Activated naive CD8-positive, alpha-beta T cell (primary cell): ENCODE measurements around the gene FUT4.
"Not testable (repeated sequence)": the region's sequence is repeated elsewhere in the genome, so short reads cannot be mapped to it uniquely, and the experiment has no call there.

Experiments used
- H3K27ac Mint-ChIP-seq: one replicate; pipeline ENCODE4 v1.8.0; 2021; ENCODE audit warnings: mixed read lengths
- H3K27me3 Mint-ChIP-seq: one replicate; pipeline ENCODE4 v1.8.0; 2021; ENCODE audit warnings: mixed read lengths
- H3K36me3 Mint-ChIP-seq: one replicate; pipeline ENCODE4 v1.8.0; 2021; ENCODE audit warnings: mixed read lengths
- H3K4me1 Mint-ChIP-seq: one replicate; pipeline ENCODE4 v1.8.0; 2021; ENCODE audit warnings: low read depth, mixed read lengths
- H3K4me3 Mint-ChIP-seq: one replicate; pipeline ENCODE4 v1.8.0; 2021; ENCODE audit warnings: mild to moderate bottlenecking, mixed read lengths
- H3K9me3 Mint-ChIP-seq: one replicate; pipeline ENCODE4 v1.8.0; 2021; ENCODE audit warnings: low read depth, mixed read lengths

The FUT4 gene

DNA sequence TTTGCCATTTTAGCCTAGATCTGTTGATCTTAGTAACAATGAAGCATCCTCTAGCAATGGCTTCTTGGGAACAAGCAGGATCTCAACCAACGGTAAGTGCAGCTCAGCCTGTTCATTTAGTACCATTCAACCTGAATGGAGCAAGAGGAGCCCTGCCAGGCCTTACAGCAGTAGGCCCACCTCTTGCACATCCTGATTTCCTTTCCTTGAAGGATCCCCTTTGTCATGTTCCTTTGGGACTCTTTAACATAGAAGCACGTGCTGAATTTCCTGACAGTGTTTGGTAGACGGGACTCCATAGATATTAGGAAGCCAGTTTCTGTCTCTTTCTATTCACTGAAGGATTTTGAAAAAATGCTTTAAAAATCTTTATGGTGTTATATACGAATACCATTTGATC, 25.0 kb downstream of the FUT4 start:
- Mint-ChIP-seq H3K4me1 (no peaks in the 10 kb centered on the region), H3K27ac (no peak overlapping the region), H3K36me3 (peaks cover 3% of the 10 kb centered on the region), H3K9me3 (no peaks in the 10 kb centered on the region), H3K27me3 (peaks cover 2% of the 10 kb centered on the region), H3K4me3 (no peak overlapping the region)

- not testable (repeated sequence) for H3K4me3 Mint-ChIP-seq, H3K9me3 Mint-ChIP-seq, H3K27ac Mint-ChIP-seq, H3K27me3 Mint-ChIP-seq, H3K4me1 Mint-ChIP-seq, H3K36me3 Mint-ChIP-seq
Measured at GRCh38 chr11:94572975-94573374, 29.3 kb downstream of the FUT4 start.

- Mint-ChIP-seq H3K4me3 (no peak overlapping the region), H3K9me3 (no peaks in the 10 kb centered on the region), H3K27me3 (peaks cover 2% of the 10 kb centered on the region), H3K4me1 (no peaks in the 10 kb centered on the region), H3K27ac (no peak overlapping the region), H3K36me3 (peaks cover 3% of the 10 kb centered on the region)
Measured at GRCh38 chr11:94574193-94574961, 30.7 kb downstream of the FUT4 start.

GRCh38 chr11:94576306-94576705, 32.6 kb downstream of the FUT4 start:
- peaks cover 3% of the 10 kb centered on the region for H3K36me3 Mint-ChIP-seq
- H3K4me1 Mint-ChIP-seq, result no peaks in the 10 kb centered on the region
- H3K9me3 Mint-ChIP-seq, result no peaks in the 10 kb centered on the region

DNA sequence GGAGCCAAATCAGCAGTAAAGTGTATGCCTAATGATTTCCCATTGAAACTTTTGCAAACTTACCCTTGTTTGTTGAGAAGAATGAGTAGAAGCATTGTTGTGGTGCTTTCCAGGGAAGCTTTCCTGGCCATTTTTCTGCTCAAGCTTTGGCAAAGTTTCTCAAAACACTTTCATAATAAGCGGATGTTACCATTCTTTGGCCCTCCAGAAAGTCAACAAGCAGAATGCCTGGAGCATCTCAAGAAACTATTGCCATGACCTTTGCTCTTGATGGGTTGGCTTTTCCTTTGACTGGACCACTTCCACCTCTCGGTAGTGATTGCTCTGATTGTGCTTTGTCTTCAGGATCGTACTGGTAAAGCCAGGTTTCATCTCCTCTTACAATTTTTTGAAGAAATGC, 34.1 kb downstream of the FUT4 start:
- peaks cover 2% of the 10 kb centered on the region for H3K27me3 Mint-ChIP-seq
- peaks cover 2% of the 10 kb centered on the region for H3K4me1 Mint-ChIP-seq
- peaks cover 2% of the 10 kb centered on the region for H3K36me3 Mint-ChIP-seq
- H3K9me3 Mint-ChIP-seq, result no peaks in the 10 kb centered on the region
- no peak overlapping the region for H3K4me3 Mint-ChIP-seq
- H3K27ac Mint-ChIP-seq, result no peak overlapping the region

More at GRCh38 chr11:94576306-94576705, 32.6 kb downstream of the FUT4 start:
- Mint-ChIP-seq H3K27me3 (peaks cover 2% of the 10 kb centered on the region), H3K4me3 (no peak overlapping the region), H3K27ac (no peak overlapping the region)

DNA sequence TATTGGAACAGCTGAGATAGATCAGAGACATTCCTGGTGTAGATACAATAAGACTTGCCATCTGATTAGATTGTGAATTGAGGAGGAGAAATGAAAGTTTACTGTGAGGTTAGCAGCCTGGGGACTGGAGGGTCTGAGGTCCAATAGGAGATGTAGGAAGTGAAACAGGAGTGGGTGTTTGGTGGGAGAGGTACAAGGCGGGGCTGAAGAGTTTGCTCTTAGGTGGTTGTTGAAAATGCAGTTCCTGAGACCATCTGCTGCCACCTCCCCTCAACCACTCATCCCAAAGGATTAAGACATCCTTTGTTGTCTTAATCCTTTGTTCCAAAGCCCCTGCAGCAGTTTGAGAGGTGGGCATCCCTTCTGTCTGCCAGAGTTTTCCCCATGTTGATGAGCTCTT, 38.2 kb downstream of the FUT4 start:
- Mint-ChIP-seq H3K36me3 (no peaks in the 10 kb centered on the region), H3K9me3 (no peaks in the 10 kb centered on the region)

GRCh38 chr11:94583213-94583865, 39.6 kb downstream of the FUT4 start:
- Mint-ChIP-seq H3K36me3 (no peaks in the 10 kb centered on the region), H3K4me3 (no peak overlapping the region), H3K27me3 (no peaks in the 10 kb centered on the region), H3K27ac (no peak overlapping the region), H3K9me3 (no peaks in the 10 kb centered on the region), H3K4me1 (peaks cover 2% of the 10 kb centered on the region)

More for the DNA sequence above, 38.2 kb downstream of the FUT4 start:
- no peak overlapping the region for H3K4me3 Mint-ChIP-seq
- no peak overlapping the region for H3K27ac Mint-ChIP-seq
- peaks cover 2% of the 10 kb centered on the region for H3K4me1 Mint-ChIP-seq
- no peaks in the 10 kb centered on the region for H3K27me3 Mint-ChIP-seq

DNA sequence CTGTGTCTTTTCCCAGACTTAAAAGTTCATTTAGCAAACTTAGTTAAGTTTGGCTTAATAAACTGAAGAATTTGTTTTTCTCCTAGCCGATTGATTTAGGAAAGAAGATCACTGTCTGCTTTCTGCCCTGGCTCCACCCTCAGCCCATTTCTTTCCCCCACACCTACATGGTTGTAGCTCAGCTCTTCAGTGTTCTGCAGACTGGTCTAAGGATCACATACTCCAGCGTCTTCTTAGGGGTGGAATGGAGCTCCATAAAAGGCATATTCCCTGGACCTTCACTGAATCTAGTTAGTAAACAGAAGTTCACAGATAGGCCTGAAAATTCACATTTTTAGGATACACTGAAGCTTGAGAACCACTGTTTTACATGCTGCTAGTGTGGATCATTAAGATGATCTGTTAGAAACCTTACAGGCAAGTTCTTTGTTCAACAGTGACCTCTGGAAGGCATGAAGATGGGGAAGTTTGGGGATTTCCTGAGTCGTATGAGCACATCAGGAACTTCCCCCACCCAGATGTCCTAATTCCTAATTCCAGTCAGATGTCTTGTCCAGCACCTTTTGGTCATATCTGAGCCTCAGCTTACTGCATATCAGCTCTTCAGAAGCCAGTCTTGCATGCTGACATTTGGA, 40.3 kb downstream of the FUT4 start:
- H3K4me3 Mint-ChIP-seq, result no peak overlapping the region
- H3K36me3 Mint-ChIP-seq, result no peaks in the 10 kb centered on the region
- H3K4me1 Mint-ChIP-seq, result peaks cover 2% of the 10 kb centered on the region
- no peak overlapping the region for H3K27ac Mint-ChIP-seq
- no peaks in the 10 kb centered on the region for H3K27me3 Mint-ChIP-seq
- H3K9me3 Mint-ChIP-seq, result no peaks in the 10 kb centered on the region

DNA sequence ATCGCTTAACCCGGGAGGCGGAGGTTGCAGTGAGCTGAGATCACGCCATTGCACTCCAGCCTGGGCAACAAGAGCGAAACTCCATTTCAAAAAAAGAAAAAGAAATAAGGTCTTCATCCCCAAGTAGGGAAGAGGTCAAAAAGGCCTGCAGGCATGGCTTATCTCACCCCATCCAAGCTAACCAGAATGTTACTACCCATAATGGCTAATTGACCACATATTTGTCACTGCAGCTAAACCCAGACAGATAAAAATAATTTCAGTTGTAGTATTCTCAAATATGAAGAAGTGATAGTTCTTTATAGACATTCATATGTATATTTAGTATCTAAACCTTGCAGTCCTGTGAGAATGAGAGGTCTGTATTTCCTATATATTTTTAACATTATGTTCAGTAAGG, 41.3 kb downstream of the FUT4 start:
- Mint-ChIP-seq H3K27me3 (no peaks in the 10 kb centered on the region), H3K4me3 (no peak overlapping the region), H3K36me3 (no peaks in the 10 kb centered on the region), H3K27ac (no peak overlapping the region), H3K4me1 (peaks cover 2% of the 10 kb centered on the region), H3K9me3 (no peaks in the 10 kb centered on the region)

DNA sequence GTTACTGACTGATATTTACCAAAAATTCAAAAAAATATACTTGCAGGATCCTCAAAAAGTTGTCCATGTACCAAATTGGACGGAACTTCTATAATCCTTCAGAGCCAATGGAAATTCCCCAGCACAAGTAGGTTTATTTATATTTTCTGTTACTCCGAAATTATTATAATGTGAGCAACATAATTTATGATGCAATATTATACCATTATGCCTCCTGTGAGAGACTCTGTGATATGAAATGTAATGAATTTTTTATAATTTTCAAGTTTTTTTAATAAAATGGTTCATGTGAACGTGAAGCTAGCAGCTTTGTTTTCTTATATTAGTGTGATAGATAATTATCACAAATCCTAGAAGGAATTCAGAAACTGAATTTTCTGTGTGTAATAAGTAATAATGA, 41.7 kb downstream of the FUT4 start:
- no peaks in the 10 kb centered on the region for H3K9me3 Mint-ChIP-seq
- no peaks in the 10 kb centered on the region for H3K27me3 Mint-ChIP-seq
- H3K27ac Mint-ChIP-seq, result no peak overlapping the region
- H3K4me3 Mint-ChIP-seq, result no peak overlapping the region
- peaks cover 2% of the 10 kb centered on the region for H3K4me1 Mint-ChIP-seq
- H3K36me3 Mint-ChIP-seq, result peaks cover 1% of the 10 kb centered on the region

DNA sequence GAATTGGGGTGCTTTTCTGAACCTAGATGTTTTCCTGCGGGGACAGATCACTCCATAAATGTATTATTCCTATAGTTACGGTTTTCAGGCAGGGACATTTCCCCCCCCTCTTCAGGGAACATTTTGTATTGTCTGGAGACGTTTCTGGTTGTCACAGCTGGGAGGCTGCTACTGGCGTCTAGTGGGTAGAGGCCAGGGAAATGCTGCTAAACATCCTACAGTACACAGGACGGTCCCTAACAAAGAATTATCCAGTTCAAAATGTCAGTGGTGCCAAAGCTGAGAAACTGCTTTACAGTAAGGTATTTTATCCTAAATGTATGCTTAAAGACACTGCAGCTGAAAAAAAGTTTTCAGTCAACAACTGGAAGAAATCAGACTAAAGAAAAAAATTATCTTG, 42.8 kb downstream of the FUT4 start:
- Mint-ChIP-seq H3K4me1 (peaks cover 2% of the 10 kb centered on the region), H3K36me3 (peaks cover 5% of the 10 kb centered on the region), H3K9me3 (no peaks in the 10 kb centered on the region), H3K4me3 (no peak overlapping the region), H3K27ac (no peak overlapping the region), H3K27me3 (no peaks in the 10 kb centered on the region)

DNA sequence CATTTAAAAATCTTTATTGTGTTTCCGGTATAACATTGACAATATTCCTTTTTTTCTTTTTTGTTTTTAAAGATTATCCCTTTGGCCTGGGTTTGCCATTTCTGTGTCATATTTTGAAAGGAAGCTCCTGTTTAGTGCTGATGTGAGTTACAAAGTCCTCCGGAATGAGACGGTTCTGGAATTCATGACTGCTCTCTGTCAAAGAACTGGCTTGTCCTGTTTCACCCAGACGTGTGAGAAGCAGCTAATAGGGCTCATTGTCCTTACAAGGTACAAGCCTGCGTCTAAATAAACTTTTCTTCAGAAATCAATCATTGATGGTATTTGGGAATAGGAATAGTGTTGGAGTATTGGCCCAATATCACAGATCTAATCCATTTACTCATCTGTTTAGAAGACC, 43.3 kb downstream of the FUT4 start:
- Mint-ChIP-seq H3K9me3 (no peaks in the 10 kb centered on the region), H3K4me3 (no peak overlapping the region), H3K4me1 (no peaks in the 10 kb centered on the region), H3K36me3 (peaks cover 5% of the 10 kb centered on the region), H3K27ac (no peak overlapping the region), H3K27me3 (no peaks in the 10 kb centered on the region)

- Mint-ChIP-seq H3K36me3 (peaks cover 5% of the 10 kb centered on the region), H3K9me3 (no peaks in the 10 kb centered on the region), H3K4me1 (no peaks in the 10 kb centered on the region), H3K27me3 (no peaks in the 10 kb centered on the region), H3K4me3 (no peak overlapping the region), H3K27ac (no peak overlapping the region)
Measured at GRCh38 chr11:94588366-94588942, 44.7 kb downstream of the FUT4 start.

DNA sequence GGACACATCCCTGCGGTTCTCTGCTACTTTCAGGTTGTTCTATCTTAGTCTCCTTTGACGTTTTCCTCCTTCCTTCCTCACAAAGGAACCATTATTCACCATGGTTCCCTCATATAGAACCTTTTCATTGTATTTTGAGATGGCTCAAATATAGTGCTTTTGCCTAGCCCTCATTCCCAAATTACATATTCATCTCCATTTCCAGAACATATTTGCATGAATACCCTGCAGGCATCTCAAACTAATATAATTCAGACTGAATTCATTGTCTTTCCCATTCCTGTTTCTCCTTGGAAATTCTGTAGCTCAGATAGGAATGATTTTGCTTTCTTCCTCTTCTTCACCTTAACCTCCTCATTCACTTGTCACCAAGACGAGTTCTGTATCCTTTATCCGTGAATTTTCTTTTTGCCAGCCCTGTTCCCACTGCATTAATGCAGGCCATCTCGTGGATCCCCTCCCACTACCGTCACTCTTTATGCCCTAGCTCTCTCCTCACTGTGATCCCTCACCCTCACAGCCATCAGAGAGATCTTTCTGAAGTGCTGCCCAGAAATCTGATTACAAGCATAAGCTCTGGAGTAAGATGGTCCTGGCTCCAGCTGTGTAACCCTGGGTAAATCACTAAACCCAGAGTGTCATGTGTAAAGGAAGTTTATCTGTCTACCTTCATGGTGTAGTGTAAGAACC, 46.8 kb downstream of the FUT4 start:
- H3K27ac Mint-ChIP-seq, result no peak overlapping the region
- H3K36me3 Mint-ChIP-seq, result peaks cover 5% of the 10 kb centered on the region
- H3K4me3 Mint-ChIP-seq, result no peak overlapping the region
- H3K9me3 Mint-ChIP-seq, result no peaks in the 10 kb centered on the region
- no peaks in the 10 kb centered on the region for H3K27me3 Mint-ChIP-seq
- H3K4me1 Mint-ChIP-seq, result no peaks in the 10 kb centered on the region

GRCh38 chr11:94593030-94593429, 49.3 kb downstream of the FUT4 start:
- H3K27ac Mint-ChIP-seq, result no peak overlapping the region
- no peaks in the 10 kb centered on the region for H3K4me1 Mint-ChIP-seq
- no peaks in the 10 kb centered on the region for H3K9me3 Mint-ChIP-seq
- H3K27me3 Mint-ChIP-seq, result no peaks in the 10 kb centered on the region
- no peak overlapping the region for H3K4me3 Mint-ChIP-seq
- H3K36me3 Mint-ChIP-seq, result peaks cover 6% of the 10 kb centered on the region
